KMS-11 (cell line): ENCODE results near the gene MARK2.

Source experiments
- H2AFZ ChIP-seq: fragments of 200-600 bp; sonication (generic); 2 replicates; pipeline ENCODE4 v1.6.1; 2016; ENCODE audit warnings: antibody characterized with exemption, mixed run types, low read depth
- H3K27ac ChIP-seq: fragments of 200-600 bp; sonication (generic); 2 replicates; pipeline ENCODE4 v1.6.1; 2016; ENCODE audit warnings: mild to moderate bottlenecking, mixed run types
- H3K27me3 ChIP-seq: fragments of 200-600 bp; sonication (generic); 2 replicates; pipeline ENCODE4 v1.6.1; 2017; ENCODE audit warnings: mild to moderate bottlenecking, low read depth, mixed run types, moderate library complexity; ENCODE audit not compliant: insufficient read depth
- H3K36me3 ChIP-seq: fragments of 200-600 bp; sonication (generic); 2 replicates; pipeline ENCODE4 v1.6.1; 2017; ENCODE audit warnings: mild to moderate bottlenecking, mixed run types; ENCODE audit not compliant: insufficient read depth
- H3K4me1 ChIP-seq: fragments of 200-600 bp; sonication (generic); 2 replicates; pipeline ENCODE4 v1.6.1; 2016; ENCODE audit warnings: mild to moderate bottlenecking, low read depth, mixed run types; ENCODE audit not compliant: poor library complexity, severe bottlenecking
- H3K4me2 ChIP-seq: fragments of 200-600 bp; sonication (generic); 2 replicates; pipeline ENCODE4 v1.7.0; 2016; ENCODE audit warnings: mild to moderate bottlenecking, mixed run types
- H3K4me3 ChIP-seq: fragments of 200-600 bp; sonication (generic); IDR thresholded peaks from 2 replicates; pipeline ENCODE4 v1.6.1; 2017; ENCODE audit warnings: low read depth, low read length, mixed read lengths; ENCODE audit not compliant: insufficient read depth
- H3K79me2 ChIP-seq: fragments of 200-600 bp; sonication (generic); 2 replicates; pipeline ENCODE4 v1.6.1; 2016; ENCODE audit warnings: low read depth, mixed run types; ENCODE audit not compliant: insufficient read depth
- H3K9ac ChIP-seq: fragments of 200-600 bp; sonication (generic); 2 replicates; pipeline ENCODE4 v1.6.1; 2016; ENCODE audit warnings: mild to moderate bottlenecking, mixed run types
- H4K20me1 ChIP-seq: fragments of 200-600 bp; sonication (generic); 2 replicates; pipeline ENCODE4 v1.6.1; 2016; ENCODE audit warnings: mild to moderate bottlenecking, mixed run types; ENCODE audit not compliant: insufficient read depth
- TF ChIP-seq, protein P1 (sequence below): fragments of 200-600 bp; sonication (generic); conservative IDR thresholded peaks from 2 replicates; pipeline ENCODE4 v1.6.1; 2017; ENCODE audit warnings: low read depth, mild to moderate bottlenecking, antibody characterized with exemption, low read length, moderate library complexity, mixed read lengths

MARK2 gene

DNA sequence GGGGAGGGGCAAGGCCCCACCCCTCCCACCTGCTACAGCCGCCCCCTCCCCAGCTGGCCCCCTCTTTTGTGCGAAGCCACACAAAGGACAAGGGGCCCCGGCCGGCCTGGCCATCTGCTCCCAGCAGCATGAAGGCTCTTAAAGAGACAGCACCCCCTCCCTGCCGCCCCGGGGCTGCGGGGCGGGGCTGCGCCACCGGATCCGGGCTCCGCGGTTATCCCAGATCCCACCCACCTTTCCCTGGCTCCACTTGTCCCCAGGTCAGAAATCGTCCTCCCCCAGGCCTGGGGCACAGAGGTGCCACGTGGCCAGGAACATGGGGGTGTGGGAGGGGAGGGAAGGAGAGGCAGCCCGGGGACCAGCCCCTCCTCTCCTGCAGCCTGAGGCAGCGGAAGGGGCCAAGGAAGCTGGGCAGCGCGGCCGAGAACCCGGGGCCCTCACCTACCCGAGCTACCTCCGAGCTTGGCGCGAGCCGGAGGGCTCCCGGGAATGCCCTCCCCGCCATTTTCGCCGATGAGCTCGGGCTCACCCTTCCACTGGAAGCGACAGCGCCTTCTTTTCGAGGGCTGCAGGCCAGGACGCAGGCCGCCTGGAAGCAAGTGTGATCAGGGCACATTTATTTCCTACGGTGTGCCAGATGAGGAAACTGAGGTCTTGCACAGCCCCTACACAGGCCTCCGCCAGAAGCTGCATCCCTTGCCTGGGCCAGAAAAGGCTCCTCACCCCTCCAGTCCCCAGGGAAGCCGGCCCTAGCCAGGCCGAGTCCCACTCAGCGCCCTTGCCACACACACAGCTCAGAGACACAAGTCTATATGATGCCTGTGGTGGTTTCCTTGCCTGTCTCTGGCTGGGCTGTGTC lies 80.6 kb downstream of the MARK2 start:
- Histone ChIP-seq H3K4me2 (no peak overlapping the region), H2AFZ (no peak overlapping the region)

DNA sequence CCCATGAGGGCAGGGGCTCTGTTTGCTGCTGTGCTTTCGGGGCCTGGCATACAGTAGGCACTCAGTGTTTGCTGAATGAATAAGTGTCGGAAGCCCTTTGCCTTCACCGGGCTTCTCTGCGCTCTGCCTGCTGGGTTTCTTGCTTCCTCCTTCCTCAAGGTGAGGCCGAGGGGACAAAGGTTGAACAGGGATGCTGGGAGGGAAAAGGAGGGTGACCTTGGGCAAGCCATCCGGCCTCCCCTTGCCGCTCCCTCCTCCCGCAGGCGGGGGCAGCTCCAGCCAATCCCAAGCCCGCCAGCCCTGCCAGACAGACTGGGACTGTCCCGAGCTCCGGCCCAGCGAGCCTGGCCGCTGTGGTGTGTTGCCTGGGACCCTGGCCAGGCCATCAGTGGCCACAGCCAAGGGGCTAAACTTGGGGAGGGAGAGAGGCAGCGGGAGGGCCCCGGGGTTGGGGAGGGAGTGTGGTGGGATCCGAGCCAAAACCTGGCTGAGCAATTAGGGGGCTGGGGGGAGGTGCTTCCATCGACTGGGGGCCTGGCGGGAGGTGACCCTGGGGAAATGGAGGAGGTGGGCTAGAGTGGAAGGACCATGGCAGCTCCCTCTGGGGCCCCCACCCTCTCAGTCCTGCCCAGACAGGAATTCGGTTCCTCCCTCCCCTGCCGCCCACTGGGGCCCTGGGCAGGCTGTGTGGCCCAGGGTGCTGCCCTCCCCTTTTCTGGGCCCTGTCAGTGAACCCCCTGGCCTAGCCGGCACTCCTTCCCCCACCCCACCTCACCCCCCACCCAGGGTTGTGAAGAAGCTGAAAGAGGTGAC lies 81.4 kb downstream of the MARK2 start:
- Histone ChIP-seq H3K4me3 (no peak overlapping the region), H3K9ac (no peak overlapping the region), H3K79me2 (no peaks in the 10 kb centered on the region), H3K36me3 (no peaks in the 10 kb centered on the region), H3K4me2 (no peak overlapping the region), H3K4me1 (peaks cover 14% of the 10 kb centered on the region), H2AFZ (no peak overlapping the region), H3K27ac (no peak overlapping the region), H3K27me3 (peaks cover 29% of the 10 kb centered on the region; the same call in 1 of the 2 replicates), H4K20me1 (no peaks in the 10 kb centered on the region)
- TF ChIP-seq, protein P1, sequence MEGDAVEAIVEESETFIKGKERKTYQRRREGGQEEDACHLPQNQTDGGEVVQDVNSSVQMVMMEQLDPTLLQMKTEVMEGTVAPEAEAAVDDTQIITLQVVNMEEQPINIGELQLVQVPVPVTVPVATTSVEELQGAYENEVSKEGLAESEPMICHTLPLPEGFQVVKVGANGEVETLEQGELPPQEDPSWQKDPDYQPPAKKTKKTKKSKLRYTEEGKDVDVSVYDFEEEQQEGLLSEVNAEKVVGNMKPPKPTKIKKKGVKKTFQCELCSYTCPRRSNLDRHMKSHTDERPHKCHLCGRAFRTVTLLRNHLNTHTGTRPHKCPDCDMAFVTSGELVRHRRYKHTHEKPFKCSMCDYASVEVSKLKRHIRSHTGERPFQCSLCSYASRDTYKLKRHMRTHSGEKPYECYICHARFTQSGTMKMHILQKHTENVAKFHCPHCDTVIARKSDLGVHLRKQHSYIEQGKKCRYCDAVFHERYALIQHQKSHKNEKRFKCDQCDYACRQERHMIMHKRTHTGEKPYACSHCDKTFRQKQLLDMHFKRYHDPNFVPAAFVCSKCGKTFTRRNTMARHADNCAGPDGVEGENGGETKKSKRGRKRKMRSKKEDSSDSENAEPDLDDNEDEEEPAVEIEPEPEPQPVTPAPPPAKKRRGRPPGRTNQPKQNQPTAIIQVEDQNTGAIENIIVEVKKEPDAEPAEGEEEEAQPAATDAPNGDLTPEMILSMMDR, result no peak

More for the DNA sequence above, 80.6 kb downstream of the MARK2 start:
- Histone ChIP-seq H3K79me2 (no peaks in the 10 kb centered on the region), H4K20me1 (no peaks in the 10 kb centered on the region), H3K4me3 (no peak overlapping the region), H3K27ac (no peak overlapping the region), H3K36me3 (no peaks in the 10 kb centered on the region), H3K9ac (no peak overlapping the region), H3K4me1 (peaks cover 14% of the 10 kb centered on the region), H3K27me3 (peaks cover 29% of the 10 kb centered on the region; the same call in 1 of the 2 replicates)
- TF ChIP-seq, protein P1, result no peak

DNA sequence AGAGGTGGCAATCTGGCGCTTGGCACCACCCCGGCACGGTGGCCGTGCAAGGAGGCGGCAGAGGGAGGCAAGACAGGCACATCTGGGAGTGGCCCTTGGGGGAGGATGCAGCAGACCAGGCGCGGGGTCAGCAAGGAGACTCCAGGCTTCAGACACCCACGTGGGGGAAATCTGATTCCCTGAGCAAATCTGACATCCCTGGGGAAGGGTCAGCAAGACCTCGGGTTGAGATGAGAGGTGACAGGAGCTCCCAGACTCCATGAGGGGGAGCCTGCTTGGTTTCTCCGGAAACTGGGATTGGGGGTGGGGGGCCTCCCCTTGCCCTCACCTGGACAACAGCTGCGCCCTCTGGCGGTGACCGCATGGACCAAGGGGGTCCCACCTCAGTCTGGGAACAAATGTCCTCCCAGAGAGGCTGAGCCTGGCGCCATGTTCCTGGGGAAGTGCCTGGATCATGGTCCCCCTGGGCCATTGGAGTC lies 82.1 kb downstream of the MARK2 start:
- Histone ChIP-seq H3K27me3 (peaks cover 27% of the 10 kb centered on the region; the same call in 1 of the 2 replicates), H4K20me1 (no peaks in the 10 kb centered on the region), H3K4me2 (no peak overlapping the region), H3K4me1 (peaks cover 14% of the 10 kb centered on the region), H3K36me3 (no peaks in the 10 kb centered on the region), H3K27ac (no peak overlapping the region), H3K4me3 (no peak overlapping the region), H2AFZ (no peak overlapping the region), H3K9ac (no peak overlapping the region), H3K79me2 (no peaks in the 10 kb centered on the region)
- TF ChIP-seq, protein P1, result peak; percentile 47

DNA sequence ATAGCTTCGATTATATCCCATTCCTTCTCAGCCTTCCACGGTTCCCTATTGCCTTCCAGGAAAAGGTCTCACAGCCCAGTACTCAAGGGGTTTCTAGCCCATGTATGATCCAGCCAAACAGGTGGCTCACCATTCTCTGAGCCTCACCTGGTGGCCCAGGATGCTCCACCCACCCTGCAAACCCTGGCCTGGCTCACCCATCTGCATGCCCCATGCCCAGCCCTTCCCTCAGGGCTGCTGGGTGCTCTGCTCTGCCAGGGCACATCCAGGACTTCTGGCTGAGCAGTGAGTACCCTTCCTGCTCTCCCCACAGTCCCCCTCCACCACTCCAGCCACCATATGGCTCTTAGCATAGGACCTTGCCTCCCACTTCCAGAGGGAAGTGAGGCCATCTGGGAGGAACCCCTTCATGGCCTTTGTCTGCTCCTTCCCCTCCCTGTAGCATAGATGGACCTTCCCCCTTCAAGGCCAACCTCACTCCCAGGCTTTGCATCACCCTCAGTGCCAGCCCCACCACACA lies 83.8 kb downstream of the MARK2 start:
- no peak overlapping the region for H3K9ac ChIP-seq

More for the DNA sequence above, 83.8 kb downstream of the MARK2 start:
- Histone ChIP-seq H3K4me1 (peaks cover 6% of the 10 kb centered on the region), H3K4me2 (no peak overlapping the region), H4K20me1 (no peaks in the 10 kb centered on the region), H3K36me3 (no peaks in the 10 kb centered on the region), H3K4me3 (no peak overlapping the region), H3K27me3 (peaks cover 33% of the 10 kb centered on the region; the same call in 1 of the 2 replicates), H2AFZ (no peak overlapping the region), H3K79me2 (no peaks in the 10 kb centered on the region), H3K27ac (no peak overlapping the region)
- TF ChIP-seq, protein P1, result no peak
